RWPE2 (cell line): ENCODE results near the gene FBXL20.
A peak's percentile ranks its signal among the peaks of the same experiment; 100 is the strongest.

Experiments
- ATAC-seq: fragments of 200-7000 bp; cut with Tn5 transposase; 3 replicates; pipeline ENCODE4 v1.9.1; 2021; ENCODE audit warnings: low read depth
- DNase-seq: peaks from one replicate; pipeline ENCODE4 v3.0.0-alpha.2; 2020; ENCODE audit warnings: low spot score
- H3K27ac ChIP-seq: fragments of 450-650 bp; 2 replicates; pipeline ENCODE4 v1.5.1; 2017; ENCODE audit warnings: mild to moderate bottlenecking; ENCODE audit not compliant: poor library complexity, severe bottlenecking
- H3K27me3 ChIP-seq: fragments of 250-450 bp; sonication (Bioruptor Pico); 2 replicates; pipeline ENCODE4 v1.5.1; 2021; ENCODE audit warnings: mild to moderate bottlenecking, moderate library complexity; ENCODE audit not compliant: insufficient read depth, poor library complexity, severe bottlenecking
- H3K36me3 ChIP-seq: fragments of 250-450 bp; sonication (Bioruptor Pico); 2 replicates; pipeline ENCODE4 v1.5.1; 2020; ENCODE audit warnings: low read depth, mild to moderate bottlenecking, moderate library complexity
- H3K4me1 ChIP-seq: fragments of 250-450 bp; sonication (Bioruptor Pico); 2 replicates; pipeline ENCODE4 v1.5.1; 2021; ENCODE audit warnings: mild to moderate bottlenecking, moderate library complexity; ENCODE audit not compliant: insufficient read depth, poor library complexity, severe bottlenecking
- H3K4me3 ChIP-seq: fragments of 250-450 bp; sonication (Bioruptor Pico); 2 replicates; pipeline ENCODE4 v1.5.1; 2021; ENCODE audit warnings: mild to moderate bottlenecking, moderate library complexity; ENCODE audit not compliant: severe bottlenecking
- H3K9me3 ChIP-seq: fragments of 250-450 bp; sonication (Bioruptor Pico); 2 replicates; pipeline ENCODE4 v1.5.1; 2021; ENCODE audit warnings: mild to moderate bottlenecking, moderate library complexity; ENCODE audit not compliant: severe bottlenecking
- TF ChIP-seq, protein P1 (sequence below): fragments of 450-650 bp; IDR thresholded peaks from one replicate; pipeline ENCODE4 v1.5.1; 2017; ENCODE audit warnings: mild to moderate bottlenecking, moderate library complexity; ENCODE audit not compliant: poor library complexity, severe bottlenecking

FBXL20 gene

DNA sequence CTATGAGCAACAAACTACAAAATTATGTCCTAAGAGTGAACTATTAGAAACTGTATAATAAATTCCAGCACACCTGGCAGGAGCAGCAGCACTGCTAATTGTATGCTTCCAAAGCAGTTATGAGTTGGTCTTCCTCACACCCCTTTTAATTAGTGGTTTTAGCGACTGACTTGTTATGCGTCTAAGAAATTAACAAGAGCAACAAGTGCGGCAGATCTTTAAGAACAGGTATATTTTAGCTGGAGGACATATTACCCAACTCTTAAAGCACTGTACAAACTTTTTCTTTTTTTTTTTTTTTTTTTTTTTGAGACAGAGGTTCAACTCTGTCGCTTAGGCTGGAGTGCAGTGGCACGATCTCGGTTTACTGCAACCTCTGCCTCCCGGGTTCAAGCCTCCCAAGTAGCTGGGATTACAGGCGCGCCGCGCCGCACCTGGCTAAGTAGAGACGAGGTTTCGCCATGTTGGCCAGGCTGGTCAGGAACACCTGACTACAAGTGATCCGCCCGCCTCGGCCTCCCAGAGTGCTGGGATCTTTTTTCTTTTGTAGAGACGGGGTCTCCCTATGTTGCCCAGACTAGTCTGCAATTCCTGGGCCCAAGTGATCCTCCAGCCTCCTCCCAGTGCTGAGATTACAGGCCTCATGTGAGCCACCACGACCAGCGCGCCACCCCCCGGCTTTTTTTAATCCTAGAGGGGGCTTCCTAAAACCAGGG, 1.6 kb upstream of the FBXL20 start:
- peaks cover 3% of the 10 kb centered on the region for H3K36me3 ChIP-seq
- TF ChIP-seq, protein P1, sequence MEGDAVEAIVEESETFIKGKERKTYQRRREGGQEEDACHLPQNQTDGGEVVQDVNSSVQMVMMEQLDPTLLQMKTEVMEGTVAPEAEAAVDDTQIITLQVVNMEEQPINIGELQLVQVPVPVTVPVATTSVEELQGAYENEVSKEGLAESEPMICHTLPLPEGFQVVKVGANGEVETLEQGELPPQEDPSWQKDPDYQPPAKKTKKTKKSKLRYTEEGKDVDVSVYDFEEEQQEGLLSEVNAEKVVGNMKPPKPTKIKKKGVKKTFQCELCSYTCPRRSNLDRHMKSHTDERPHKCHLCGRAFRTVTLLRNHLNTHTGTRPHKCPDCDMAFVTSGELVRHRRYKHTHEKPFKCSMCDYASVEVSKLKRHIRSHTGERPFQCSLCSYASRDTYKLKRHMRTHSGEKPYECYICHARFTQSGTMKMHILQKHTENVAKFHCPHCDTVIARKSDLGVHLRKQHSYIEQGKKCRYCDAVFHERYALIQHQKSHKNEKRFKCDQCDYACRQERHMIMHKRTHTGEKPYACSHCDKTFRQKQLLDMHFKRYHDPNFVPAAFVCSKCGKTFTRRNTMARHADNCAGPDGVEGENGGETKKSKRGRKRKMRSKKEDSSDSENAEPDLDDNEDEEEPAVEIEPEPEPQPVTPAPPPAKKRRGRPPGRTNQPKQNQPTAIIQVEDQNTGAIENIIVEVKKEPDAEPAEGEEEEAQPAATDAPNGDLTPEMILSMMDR = no peak
- no peaks in the 10 kb centered on the region for H3K27me3 ChIP-seq
- no peaks in the 10 kb centered on the region for H3K9me3 ChIP-seq
- H3K4me3 ChIP-seq = no peak overlapping the region
- no peak overlapping the region for H3K27ac ChIP-seq
- peaks cover 18% of the 10 kb centered on the region for H3K4me1 ChIP-seq
- ATAC-seq (no peak), DNase-seq (no peak)

DNA sequence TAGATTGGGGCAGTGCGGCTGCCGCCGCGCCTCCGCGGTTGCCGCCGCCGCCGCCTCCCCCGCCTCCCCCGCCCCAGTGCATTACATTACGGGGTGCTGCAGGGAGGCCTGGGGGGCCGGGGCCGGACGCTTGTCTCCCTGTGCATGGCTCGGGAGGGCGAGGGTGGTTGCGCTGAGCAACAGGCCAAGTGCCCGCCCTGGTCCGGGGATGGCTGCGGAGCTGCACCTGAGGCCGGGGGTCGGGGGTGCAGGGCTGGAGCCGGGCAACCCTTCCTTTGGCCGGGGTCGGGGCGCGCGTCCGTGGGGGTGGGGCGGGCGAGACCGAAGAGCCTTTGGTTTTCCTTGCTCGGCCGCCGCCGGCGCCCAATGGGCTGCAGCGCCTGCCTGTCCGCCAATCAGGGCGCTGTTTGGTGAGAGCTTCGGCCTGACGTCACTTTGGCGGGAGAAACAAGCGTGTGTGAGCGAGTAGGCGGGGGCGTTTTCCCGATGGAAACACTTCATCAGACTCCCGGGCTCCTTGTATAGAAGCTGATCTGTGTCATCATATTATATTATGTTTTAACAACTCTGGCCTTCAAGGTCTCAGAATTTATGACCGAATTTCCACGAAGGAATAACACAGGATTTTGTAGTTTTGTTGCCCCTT, 941 bp upstream of the FBXL20 start:
- Histone ChIP-seq H3K36me3 (no peaks in the 10 kb centered on the region), H3K27ac (peak overlapping the region; percentile 60), H3K4me1 (peaks cover 18% of the 10 kb centered on the region), H3K9me3 (no peaks in the 10 kb centered on the region), H3K4me3 (peak overlapping the region; percentile 94), H3K27me3 (no peaks in the 10 kb centered on the region)
- TF ChIP-seq, protein P1 = no peak
- peak; percentile 68 for ATAC-seq
- DNase-seq = peak; percentile 96

DNA sequence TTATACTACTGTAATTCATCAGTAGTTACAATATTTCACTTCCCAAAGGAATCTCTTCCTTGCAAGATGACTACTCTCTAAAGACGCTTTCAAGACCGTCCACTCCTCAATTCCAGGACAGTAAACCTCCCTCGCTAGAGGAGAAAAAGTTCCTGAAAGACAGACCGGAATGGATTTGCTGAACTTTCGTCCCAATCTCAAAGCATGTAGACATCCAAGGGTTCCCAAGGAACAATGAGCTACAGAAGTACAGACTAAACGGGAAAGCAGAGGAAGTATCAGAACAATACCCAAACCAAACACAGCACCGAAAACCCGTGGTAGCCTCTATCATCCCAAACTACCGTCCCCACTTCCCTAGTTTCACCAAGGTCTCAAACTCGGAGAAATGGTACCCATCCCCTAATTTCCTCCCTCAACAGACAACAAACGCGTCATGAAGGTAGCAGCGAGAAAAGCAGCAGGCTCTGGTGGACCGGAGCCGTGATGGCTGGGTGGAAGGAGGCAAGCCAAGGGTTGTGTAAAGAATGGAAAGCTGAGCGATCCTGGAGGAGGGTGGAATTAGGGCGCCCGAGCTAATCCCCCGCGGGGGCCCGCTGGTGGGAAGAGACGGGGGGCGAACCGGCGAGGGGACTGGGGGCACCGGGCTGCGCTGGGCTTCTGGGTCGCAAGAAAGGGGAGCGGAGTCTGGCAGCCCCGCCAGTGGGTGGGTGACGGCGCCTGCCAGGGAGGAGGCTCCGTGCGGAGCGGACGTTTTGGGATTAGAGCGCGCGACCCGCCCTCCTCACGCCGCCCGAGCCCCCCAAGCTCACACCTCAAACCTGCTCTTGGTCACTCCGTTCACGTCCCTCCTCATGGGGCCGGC, 647 bp downstream of the FBXL20 start:
- H3K4me3 ChIP-seq = peak overlapping the region; percentile 94
- DNase-seq = no peak
- peak; percentile 19 for ATAC-seq
- H3K27me3 ChIP-seq = no peaks in the 10 kb centered on the region
- TF ChIP-seq, protein P1 = no peak
- H3K36me3 ChIP-seq = no peaks in the 10 kb centered on the region
- H3K4me1 ChIP-seq = peaks cover 18% of the 10 kb centered on the region
- no peaks in the 10 kb centered on the region for H3K9me3 ChIP-seq
- H3K27ac ChIP-seq = peak overlapping the region; percentile 60

DNA sequence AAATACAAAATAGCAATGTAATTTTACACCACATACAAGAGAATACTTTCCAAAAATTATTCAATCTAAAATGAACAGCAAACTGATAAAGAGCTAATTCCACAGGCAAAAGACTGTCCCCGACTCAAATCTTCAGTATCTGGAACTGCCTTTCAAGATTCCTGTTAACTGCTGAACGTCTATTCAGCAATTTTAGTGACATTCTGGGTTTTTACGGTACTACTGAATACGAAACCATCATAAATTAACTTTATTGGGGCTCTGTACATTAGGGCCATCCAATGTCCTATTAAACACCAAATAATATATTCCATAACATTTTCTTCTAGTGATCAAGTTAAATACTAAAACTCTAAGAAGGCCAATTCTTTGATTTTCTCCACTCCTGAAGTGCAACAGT, 1.6 kb downstream of the FBXL20 start:
- H3K4me3 ChIP-seq = peak overlapping the region; percentile 94
- ATAC-seq = no peak

More for the DNA sequence above, 1.6 kb downstream of the FBXL20 start:
- Histone ChIP-seq H3K4me1 (peaks cover 10% of the 10 kb centered on the region), H3K36me3 (no peaks in the 10 kb centered on the region), H3K27me3 (no peaks in the 10 kb centered on the region), H3K9me3 (no peaks in the 10 kb centered on the region), H3K27ac (no peak overlapping the region)
- TF ChIP-seq, protein P1 = no peak
- DNase-seq = no peak
